Natural killer cell treated with Interleukin-12 subunit alpha and Interleukin-12 subunit beta and Interleukin-15 and Interleukin-18, amount 100 ng/mL, for 72 hours (primary cell): ENCODE results near the gene PTER. TPM values are rescaled to one million over a fixed set of nuclear protein-coding genes. Genes with fewer than 3 reads are reported as not detected.

Experiments used
- ATAC-seq, 2 donors: fragments of 150-1000 bp; cut with Tn5 transposase in 1 of 2; sonication (Bioruptor Pico), chemical (Tn5 transposase) in 1 of 2; 2 replicates each; pipeline ENCODE4 v1.10.0; 2021
- DNase-seq: peaks from one replicate; pipeline ENCODE4 v3.0.0; 2022; ENCODE audit warnings: low spot score
- H3K27ac Mint-ChIP-seq, 2 donors: 1 replicate in 1 of 2; 2 replicates in 1 of 2; pipeline ENCODE4 v1.8.0; 2022; ENCODE audit warnings: mixed read lengths in 2 of 2, mild to moderate bottlenecking in 1 of 2, moderate library complexity in 1 of 2
- H3K27me3 Mint-ChIP-seq, 2 donors: 1 replicate in 1 of 2; 2 replicates in 1 of 2; pipeline ENCODE4 v1.8.0; 2022; ENCODE audit warnings: mixed read lengths in 2 of 2
- H3K36me3 Mint-ChIP-seq: one replicate; pipeline ENCODE4 v1.8.0; 2022; ENCODE audit warnings: mixed read lengths
- H3K4me1 Mint-ChIP-seq, 2 donors: 1 replicate in 1 of 2; 2 replicates in 1 of 2; pipeline ENCODE4 v1.8.0; 2022; ENCODE audit warnings: low read depth in 2 of 2, mixed read lengths in 2 of 2, mild to moderate bottlenecking in 1 of 2
- H3K4me3 Mint-ChIP-seq: one replicate; pipeline ENCODE4 v1.8.0; 2022; ENCODE audit warnings: mixed read lengths
- H3K9me3 Mint-ChIP-seq: 2 replicates; pipeline ENCODE4 v1.8.0; 2022; ENCODE audit warnings: mixed read lengths
- total RNA-seq, 2 donors: library from RNA; stranded (reverse); gene quantifications; one replicate each; pipeline ENCODE4 v1.2.3, GENCODE V29; 2022

Gene PTER
- total RNA-seq, 2 donors from 2014 or later = 15.9 to 18.5 TPM

DNA sequence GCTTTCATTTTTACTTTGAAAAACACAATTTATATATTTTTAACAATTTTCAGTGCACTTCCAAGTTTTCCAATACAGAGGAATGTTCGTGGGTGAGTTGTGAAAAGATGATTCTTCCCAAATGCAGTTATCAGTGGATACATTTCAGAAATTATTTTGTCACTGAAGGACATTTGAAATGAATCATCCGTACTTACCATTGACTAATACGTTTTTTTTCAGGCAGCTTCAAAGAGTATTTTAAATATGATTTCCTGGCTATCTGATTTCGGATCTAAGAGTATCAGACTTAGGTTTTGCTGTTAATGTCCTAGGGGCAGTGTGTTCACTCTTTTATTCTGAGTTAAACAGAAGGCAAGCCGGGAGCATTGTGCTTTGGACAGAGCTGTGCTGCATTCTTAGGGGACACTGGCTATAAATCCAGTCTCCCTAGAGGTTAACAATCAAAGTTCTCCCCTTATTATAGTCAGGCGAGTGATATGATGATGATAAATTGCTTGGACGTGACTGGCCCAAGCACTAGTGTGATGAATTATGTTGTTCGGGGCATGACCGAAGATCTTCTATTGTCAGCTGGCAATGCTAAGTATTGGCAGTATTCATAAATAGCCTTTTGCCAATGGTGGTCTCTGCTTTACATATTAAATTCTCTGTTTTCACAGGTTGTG lies 4.5 kb downstream of the PTER start:
- Mint-ChIP-seq H3K4me3 (peak overlapping the region; percentile 7), H3K27me3 (no peaks in the 10 kb centered on the region), H3K36me3 (no peaks in the 10 kb centered on the region), H3K27ac (peak overlapping the region; percentile 12 to 22), H3K9me3 (no peaks in the 10 kb centered on the region), H3K4me1 (peaks cover 34 to 44% of the 10 kb centered on the region in 2 donors)
- DNase-seq (no peak), ATAC-seq (no peak)

DNA sequence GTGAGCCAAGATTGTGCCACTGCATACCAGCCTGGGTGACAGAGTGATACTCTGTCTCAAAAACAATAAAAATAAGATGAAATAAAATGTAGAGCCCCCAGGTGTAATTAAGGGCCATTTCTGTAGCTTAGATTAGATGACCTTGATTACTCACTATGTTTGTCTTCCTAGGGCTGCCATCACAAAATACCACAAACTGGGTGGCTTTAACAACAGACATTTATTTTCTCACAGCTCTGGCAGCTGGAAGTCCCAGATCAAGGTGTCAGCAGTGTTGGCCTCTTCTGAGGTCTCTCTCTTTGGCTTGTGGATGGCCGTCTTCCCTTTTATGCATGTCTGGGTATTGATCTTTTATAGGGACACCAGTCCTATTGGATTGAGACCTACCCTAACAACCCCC lies 6.1 kb downstream of the PTER start:
- peaks cover 27 to 33% of the 10 kb centered on the region in 2 donors for H3K4me1 Mint-ChIP-seq
- no peak overlapping the region for H3K4me3 Mint-ChIP-seq
- no peaks in the 10 kb centered on the region for H3K27me3 Mint-ChIP-seq
- ATAC-seq = no peak
- H3K9me3 Mint-ChIP-seq = no peaks in the 10 kb centered on the region
- H3K36me3 Mint-ChIP-seq = no peaks in the 10 kb centered on the region
- no peak for DNase-seq
- H3K27ac Mint-ChIP-seq = peak overlapping the region in 1 of 2 donors; percentile 12

DNA sequence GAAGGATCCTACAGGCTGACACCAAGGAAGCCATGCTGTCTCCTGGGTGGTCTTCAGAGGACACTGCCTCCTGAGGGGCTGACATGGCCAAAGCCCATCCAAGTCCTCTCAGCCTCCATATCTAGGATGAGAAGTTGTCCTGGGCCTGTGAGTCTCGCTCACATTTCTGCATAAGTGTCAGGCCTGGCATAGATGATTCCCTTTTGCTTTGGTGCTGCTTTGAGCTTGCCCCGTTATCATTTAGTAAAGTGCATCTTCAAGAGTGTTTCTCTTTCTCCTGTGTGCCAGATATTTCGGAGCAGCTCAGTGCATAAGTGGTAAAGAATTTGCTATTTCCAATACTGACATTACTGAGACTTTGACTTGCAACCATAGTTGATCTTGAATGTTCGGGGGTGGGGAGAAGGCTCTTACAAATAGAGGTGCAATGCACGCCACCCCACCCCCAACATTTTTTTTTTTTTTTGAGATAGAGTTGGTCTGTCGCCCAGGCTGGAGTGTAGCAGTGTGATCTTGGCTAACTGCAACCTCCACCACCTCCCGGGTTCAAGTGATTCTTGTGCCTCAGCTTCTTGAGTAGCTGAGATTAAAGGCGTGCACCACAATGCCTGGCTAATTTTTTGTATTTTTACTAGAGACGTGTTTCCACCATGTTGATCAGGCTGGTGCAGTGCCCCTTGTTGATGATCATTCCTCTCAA lies 9.1 kb downstream of the PTER start:
- no peak overlapping the region for H3K4me3 Mint-ChIP-seq
- no peak overlapping the region for H3K27ac Mint-ChIP-seq
- peaks cover 9 to 27% of the 10 kb centered on the region in 2 donors for H3K4me1 Mint-ChIP-seq
- no peaks in the 10 kb centered on the region for H3K36me3 Mint-ChIP-seq
- no peak for DNase-seq
- ATAC-seq = peak in 1 of 2 donors; percentile 38
- no peaks in the 10 kb centered on the region for H3K9me3 Mint-ChIP-seq
- no peaks in the 10 kb centered on the region for H3K27me3 Mint-ChIP-seq

DNA sequence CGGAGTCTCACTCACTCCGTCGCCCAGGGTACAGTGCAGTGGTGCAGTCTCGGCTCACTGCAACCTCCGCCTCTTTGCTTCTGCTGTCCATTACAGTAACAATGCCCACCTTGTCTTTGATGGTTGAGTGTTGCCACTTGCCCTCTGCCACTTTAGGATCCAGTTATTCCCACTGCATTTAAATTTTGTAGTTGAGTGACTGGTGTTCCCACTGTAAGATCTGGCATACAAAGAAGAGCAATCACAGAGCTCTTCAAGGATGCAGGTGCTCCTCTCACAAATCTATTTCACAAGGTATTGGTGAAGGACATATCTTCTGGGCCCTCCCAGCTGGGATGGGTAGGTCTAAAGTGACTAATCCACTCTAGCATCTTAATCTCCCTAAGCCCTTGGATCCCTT lies 12.6 kb downstream of the PTER start:
- no peaks in the 10 kb centered on the region for H3K9me3 Mint-ChIP-seq
- H3K4me3 Mint-ChIP-seq = no peak overlapping the region
- no peak overlapping the region for H3K27ac Mint-ChIP-seq
- no peak for ATAC-seq
- H3K4me1 Mint-ChIP-seq = peaks cover 0 to 10% of the 10 kb centered on the region in 2 donors
- DNase-seq = no peak
- no peaks in the 10 kb centered on the region for H3K36me3 Mint-ChIP-seq
- H3K27me3 Mint-ChIP-seq = no peaks in the 10 kb centered on the region

DNA sequence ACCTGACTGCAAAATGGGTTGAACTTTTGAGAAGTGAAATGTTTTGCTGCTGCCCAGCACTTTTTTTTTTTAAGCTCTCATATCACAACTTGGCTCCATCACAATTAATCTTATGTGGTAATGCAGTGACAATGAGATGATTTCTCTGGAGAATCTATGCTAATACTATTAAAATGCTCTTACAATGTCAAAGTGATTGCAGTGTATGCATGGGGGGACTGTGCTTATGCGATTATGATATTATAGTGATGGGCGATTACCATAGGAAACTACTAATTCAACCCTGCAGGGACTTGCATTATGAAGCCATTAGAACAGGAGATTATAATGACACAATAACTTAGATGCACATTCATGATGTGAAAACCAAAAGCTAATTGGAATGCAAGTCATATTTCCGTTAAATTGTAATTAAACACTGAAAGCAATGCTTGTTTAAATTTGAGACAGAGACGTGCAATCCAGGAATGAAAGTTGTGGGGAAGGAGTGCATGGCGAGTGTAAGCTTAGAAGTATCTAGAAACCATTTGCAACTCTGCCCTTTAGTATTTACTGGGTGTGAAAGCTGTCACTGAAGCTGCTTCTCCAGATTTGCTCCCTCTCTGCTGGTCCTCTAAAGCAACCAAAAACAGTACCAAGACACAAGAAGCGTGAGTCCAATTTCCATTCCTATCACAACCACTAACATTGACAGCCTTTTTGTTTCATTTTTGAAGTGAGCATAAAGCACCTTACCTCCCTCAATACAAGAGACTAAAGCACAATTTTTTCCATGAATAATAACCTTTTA lies 21.6 kb downstream of the PTER start:
- H3K9me3 Mint-ChIP-seq = no peaks in the 10 kb centered on the region
- no peak for DNase-seq
- H3K4me3 Mint-ChIP-seq = no peak overlapping the region
- H3K36me3 Mint-ChIP-seq = no peaks in the 10 kb centered on the region
- peaks cover 11 to 18% of the 10 kb centered on the region in 2 donors for H3K4me1 Mint-ChIP-seq
- no peak for ATAC-seq
- H3K27ac Mint-ChIP-seq = no peak overlapping the region
- no peaks in the 10 kb centered on the region for H3K27me3 Mint-ChIP-seq

DNA sequence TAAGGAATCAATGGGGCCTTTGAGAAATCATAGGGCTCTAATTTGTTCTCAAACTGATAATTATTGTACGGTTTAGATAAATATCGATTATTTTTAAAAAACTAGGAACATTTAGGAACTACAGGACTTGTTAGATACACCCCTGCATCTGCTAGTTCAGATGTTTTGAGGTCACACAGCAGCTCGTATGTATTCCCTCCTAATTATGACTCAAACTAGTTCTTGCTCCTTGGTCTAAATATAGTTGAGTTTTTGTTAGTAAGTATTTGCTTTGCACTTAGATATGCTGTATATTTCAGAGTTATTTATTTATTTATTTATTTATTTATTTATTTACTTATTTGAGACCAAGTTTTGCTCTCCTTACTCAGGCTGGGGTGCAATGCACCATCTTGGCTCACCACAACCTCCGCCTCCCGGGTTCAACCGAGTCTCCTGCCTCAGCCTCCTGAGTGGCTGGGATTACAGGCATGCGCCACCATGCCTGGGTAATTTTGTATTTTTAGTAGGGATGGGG lies 22.7 kb downstream of the PTER start:
- no peak overlapping the region for H3K27ac Mint-ChIP-seq
- no peaks in the 10 kb centered on the region for H3K36me3 Mint-ChIP-seq
- peaks cover 11 to 20% of the 10 kb centered on the region in 2 donors for H3K4me1 Mint-ChIP-seq
- no peak overlapping the region for H3K4me3 Mint-ChIP-seq
- no peak for ATAC-seq
- no peaks in the 10 kb centered on the region for H3K9me3 Mint-ChIP-seq
- DNase-seq = no peak
- H3K27me3 Mint-ChIP-seq = no peaks in the 10 kb centered on the region

DNA sequence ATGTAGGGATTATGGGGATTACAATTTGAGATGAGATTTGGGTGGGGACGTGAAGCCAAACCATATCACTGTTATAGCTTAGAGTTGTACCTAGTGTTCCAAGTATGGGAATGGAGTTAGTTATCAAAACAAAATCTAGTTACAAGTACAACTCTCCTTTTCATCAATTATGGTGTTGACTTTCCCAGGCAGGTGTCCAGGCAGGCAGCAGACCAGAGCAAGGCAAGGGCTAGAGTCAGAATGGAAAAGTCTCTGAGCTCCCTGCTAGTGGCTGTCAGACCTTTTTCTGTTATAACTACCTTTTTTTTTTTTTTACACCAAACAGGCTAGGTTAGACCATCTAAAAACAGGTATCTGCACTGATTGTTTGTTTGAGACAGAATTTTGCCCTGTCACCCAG lies 29.2 kb downstream of the PTER start:
- no peaks in the 10 kb centered on the region for H3K36me3 Mint-ChIP-seq
- no peaks in the 10 kb centered on the region for H3K9me3 Mint-ChIP-seq
- DNase-seq = no peak
- peak overlapping the region in 1 of 2 donors; percentile 54 for H3K27ac Mint-ChIP-seq
- no peak overlapping the region for H3K4me3 Mint-ChIP-seq
- no peak for ATAC-seq
- peaks cover 14 to 15% of the 10 kb centered on the region in 2 donors for H3K4me1 Mint-ChIP-seq
- no peaks in the 10 kb centered on the region for H3K27me3 Mint-ChIP-seq

DNA sequence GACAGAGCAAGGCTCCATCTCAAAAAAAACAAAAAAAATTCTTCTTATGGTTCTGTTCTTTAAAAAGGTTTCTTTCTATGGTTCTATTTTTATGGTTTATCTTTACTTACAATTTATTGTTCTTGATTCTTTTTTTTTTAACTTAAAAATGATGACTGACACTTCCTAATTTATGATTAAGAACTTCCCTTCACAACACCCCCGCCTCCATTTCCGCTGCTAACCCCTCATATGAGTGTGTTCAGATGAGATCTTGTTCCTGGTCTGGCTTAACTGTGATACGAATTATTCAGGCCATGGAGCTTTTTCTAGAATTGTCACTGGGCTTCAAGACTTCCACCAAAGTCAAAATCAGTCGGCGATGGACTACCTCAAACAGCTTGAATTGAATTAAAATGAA lies 33.9 kb downstream of the PTER start:
- DNase-seq = peak; percentile 83
- ATAC-seq = peak; percentile 80 to 86
- Mint-ChIP-seq H3K9me3 (no peaks in the 10 kb centered on the region), H3K4me1 (peaks cover 16% of the 10 kb centered on the region in 2 donors), H3K36me3 (no peaks in the 10 kb centered on the region), H3K27ac (peak overlapping the region; percentile 78 to 94), H3K27me3 (no peaks in the 10 kb centered on the region), H3K4me3 (peak overlapping the region; percentile 41)

DNA sequence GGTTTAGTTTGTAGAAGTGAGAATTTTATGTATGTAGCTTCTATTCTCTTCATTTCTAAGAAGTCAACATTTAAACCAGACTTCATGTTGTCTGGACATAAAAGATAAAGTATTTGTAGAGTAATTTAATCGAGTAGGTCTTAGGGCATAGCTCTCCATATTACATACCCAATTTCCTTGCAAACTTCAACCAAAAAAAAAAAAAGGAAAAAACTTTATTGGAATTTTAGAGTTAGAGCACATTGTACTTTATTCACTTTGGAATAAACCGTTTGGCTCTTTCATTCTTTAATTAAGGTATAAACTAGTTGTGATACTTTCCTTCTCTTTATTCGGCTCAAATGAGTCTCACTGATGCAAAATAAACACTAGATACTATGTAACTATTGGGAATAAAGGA lies 36.0 kb downstream of the PTER start:
- Mint-ChIP-seq H3K27me3 (no peaks in the 10 kb centered on the region), H3K27ac (no peak overlapping the region), H3K36me3 (no peaks in the 10 kb centered on the region), H3K9me3 (no peaks in the 10 kb centered on the region), H3K4me3 (no peak overlapping the region), H3K4me1 (peaks cover 16% of the 10 kb centered on the region in 2 donors)
- ATAC-seq = no peak
- DNase-seq = no peak

DNA sequence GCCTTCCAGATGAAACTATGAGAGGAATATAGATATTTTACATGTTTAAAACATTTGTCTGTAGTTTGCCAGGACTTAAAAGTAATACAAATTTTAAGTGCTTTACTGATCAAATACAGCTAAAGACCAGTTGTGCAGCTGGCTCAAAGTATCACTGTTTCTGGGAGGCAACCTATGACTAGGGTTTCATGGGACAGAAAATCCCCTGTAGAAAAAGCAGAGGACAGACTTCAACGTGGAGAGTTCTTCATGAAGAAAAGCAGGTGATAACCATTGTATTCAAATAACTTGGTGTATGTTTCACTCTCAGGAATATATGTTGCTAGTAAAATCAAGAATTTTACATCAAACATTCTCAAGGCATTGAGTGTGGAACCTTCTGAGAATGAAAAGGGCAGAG lies 40.9 kb downstream of the PTER start:
- no peak for ATAC-seq
- Mint-ChIP-seq H3K27me3 (no peaks in the 10 kb centered on the region), H3K27ac (no peak overlapping the region)

DNA sequence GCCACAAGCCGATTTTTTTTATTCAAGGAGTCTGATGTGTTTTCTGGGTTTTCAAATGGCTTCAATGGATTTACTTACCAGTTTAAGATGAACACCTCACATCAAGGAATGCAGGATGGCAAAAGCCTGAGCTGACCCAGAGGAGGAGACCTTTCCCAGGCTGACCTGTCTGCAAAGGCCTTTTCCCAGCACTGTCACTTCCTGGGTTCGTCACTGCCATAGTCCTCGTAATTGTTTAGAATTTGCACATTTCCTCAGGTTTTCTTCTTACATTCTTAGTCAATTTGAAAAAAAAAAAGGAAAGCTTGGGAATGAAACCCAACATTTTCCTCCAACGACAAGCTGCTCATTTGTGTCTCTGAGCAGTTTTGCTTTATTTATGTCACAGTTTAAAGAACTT lies 42.0 kb downstream of the PTER start:
- DNase-seq (no peak), ATAC-seq (no peak)
- Mint-ChIP-seq H3K9me3 (no peaks in the 10 kb centered on the region), H3K4me1 (peaks cover 5 to 7% of the 10 kb centered on the region in 2 donors), H3K4me3 (no peak overlapping the region), H3K27ac (no peak overlapping the region), H3K27me3 (no peaks in the 10 kb centered on the region), H3K36me3 (no peaks in the 10 kb centered on the region)

More for the DNA sequence above, 40.9 kb downstream of the PTER start:
- H3K9me3 Mint-ChIP-seq = no peaks in the 10 kb centered on the region
- DNase-seq = no peak
- no peak overlapping the region for H3K4me3 Mint-ChIP-seq
- H3K36me3 Mint-ChIP-seq = no peaks in the 10 kb centered on the region
- H3K4me1 Mint-ChIP-seq = peaks cover 2 to 5% of the 10 kb centered on the region in 2 donors

DNA sequence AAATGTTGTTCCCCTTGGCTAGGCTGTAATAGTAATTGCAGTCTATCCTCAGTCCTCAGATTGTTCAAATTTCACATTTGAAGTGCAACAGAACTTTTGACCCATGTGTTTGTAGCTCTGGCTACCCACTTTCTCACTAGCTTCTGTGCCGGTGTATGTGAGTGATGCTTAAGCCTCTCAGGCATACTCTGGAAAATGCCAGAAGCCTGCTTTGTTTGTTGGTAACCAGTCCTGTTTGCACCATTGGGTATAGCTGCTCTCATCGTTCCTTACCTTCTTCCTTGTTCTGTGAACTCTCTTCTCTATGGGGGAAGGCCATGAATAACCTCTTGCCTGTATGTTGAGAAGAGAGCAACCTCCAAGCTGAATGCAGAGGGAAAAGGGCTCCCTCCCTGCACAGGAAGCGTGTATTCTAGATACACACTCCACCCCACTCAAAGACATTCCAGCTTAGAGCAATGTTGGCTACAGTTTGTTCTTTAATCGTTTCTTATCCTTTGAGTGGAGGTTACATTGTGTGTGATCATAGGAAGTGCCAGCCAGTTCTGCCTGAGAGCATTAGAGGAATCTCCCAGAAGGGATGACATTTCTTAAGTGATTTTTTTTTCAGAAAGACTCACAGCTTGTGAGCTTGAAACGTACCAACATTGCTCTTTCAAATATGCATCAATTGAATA lies 44.4 kb downstream of the PTER start:
- Mint-ChIP-seq H3K4me1 (peaks cover 5 to 7% of the 10 kb centered on the region in 2 donors), H3K27me3 (no peaks in the 10 kb centered on the region), H3K4me3 (no peak overlapping the region), H3K36me3 (peaks cover under 1% of the 10 kb centered on the region), H3K9me3 (no peaks in the 10 kb centered on the region), H3K27ac (no peak overlapping the region)
- DNase-seq (no peak), ATAC-seq (no peak)

DNA sequence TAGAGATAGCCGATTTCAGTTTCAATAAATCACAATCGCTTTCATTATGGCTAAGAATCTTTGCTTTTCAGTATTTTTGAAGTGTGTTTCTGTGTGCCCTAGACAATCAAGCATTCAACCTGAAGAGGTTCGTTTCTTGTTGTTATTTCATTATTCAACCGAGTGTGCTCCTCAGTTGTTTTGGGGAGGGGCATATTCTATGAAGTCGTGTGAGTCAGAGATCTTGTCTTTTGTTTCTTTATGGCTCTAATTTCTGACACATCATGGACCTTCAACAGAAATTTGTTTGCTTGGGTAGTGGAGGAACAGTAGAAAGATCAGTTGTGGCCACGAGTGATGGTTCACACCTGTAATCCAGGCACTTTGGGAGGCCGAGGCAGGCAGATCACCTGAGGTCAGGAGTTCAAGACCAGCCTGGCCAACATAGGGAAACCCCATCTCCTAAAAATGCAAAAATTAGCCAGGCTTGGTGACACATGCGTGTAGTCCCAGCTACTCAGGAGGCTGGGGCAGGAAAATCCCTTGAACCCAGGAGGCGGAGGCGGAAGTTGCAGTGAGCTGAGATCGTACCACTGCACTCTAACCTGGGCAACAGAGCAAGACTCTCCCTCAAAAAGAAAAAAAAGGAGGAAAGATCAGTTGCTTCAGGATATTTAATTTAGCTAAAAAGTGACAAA lies 46.6 kb downstream of the PTER start:
- ATAC-seq (no peak), DNase-seq (no peak)
- no peak overlapping the region for H3K4me3 Mint-ChIP-seq
- H3K27me3 Mint-ChIP-seq = no peaks in the 10 kb centered on the region
- peak overlapping the region in 1 of 2 donors; percentile 9 for H3K27ac Mint-ChIP-seq
- peaks cover 5 to 7% of the 10 kb centered on the region in 2 donors for H3K4me1 Mint-ChIP-seq
- H3K9me3 Mint-ChIP-seq = no peaks in the 10 kb centered on the region
- peaks cover 5% of the 10 kb centered on the region for H3K36me3 Mint-ChIP-seq
